Right hindlimb (tissue), 1 donor: ENCODE data around the gene ACACA.

Experiments used
- DNase-seq: peaks from one replicate; pipeline ENCODE4 v3.0.0-alpha.2; 2018

Gene ACACA

GRCh38 chr17:37340804-37341203 lies 65.8 kb downstream of the ACACA start:
- no peak for DNase-seq

- DNase-seq, result no peak
These were observed 67.3 kb downstream of the ACACA start for GRCh38 chr17:37339321-37339720.

DNA sequence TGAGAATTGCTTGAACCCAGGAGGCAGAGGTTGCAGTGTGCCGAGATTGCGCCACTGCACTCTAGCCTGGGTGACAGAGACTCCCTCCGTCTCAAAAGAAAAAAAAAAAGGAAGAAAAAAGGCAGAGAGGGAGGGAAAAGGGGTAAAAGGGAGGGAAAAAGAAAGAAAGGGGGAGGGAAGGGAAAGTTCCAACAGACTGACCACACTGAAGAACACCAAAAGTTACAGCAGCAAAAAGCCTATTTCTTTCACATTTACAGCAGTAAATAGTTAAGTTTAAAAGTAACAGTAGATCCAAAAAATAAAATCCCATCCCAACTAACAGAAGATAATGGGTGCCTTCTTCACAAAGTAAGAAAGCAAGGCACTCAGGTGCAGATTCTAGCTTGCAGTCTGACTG lies 67.8 kb downstream of the ACACA start:
- no peak for DNase-seq

GRCh38 chr17:37327341-37328090 lies 79.1 kb downstream of the ACACA start:
- no peak for DNase-seq

DNA sequence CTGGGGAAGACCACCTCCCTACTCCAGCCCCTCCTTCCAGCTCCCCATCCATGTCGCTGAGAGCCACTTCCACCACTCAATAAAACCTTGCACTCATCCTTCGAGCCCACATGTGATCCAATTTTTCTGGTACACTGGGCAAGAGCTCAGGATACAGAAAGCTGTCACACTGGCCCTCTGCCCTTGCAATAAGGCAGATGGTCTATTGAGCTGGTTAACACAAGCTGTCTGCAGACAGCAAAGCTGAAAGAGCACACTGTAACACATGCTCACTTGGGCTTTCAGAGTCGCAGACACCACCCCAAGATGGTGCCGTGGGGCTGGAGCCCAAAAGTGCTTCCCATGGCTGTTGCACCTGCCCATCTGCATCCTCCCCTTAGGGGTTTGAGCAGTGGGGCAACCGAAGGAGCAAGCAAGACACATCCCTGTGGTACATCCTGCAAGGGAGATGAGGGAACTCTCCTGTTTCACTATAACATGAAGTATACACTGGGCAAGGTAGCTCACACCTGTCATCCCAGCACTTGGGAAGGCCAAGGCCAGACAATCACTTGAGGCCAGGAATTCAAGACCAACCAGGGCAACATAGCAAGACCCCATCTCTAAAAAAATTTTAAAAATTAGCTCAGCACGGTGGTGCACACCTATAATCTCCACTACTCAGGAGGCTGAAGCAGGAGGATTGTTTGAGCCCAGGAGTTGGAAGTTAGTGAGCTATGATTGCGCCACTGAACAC lies 83.6 kb downstream of the ACACA start:
- no peak for DNase-seq

DNA sequence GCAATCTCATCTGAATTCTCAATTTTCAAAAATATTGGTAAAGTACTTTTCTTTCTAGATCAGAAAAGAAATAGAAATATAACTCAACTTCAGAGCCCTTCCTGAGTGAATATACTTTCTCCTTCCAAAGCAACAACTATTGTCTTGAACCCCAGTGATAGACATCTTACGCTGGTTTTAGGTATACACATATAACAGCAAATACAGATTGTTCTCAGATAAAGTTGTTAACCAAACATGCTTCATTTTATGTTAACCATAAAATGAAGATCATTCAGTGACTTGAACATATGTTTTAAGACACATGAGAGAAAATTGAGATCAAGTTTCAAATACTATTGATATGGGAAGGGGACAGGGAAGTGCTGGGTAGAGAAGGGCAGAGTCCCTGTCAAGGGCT lies 84.5 kb downstream of the ACACA start:
- no peak for DNase-seq

DNA sequence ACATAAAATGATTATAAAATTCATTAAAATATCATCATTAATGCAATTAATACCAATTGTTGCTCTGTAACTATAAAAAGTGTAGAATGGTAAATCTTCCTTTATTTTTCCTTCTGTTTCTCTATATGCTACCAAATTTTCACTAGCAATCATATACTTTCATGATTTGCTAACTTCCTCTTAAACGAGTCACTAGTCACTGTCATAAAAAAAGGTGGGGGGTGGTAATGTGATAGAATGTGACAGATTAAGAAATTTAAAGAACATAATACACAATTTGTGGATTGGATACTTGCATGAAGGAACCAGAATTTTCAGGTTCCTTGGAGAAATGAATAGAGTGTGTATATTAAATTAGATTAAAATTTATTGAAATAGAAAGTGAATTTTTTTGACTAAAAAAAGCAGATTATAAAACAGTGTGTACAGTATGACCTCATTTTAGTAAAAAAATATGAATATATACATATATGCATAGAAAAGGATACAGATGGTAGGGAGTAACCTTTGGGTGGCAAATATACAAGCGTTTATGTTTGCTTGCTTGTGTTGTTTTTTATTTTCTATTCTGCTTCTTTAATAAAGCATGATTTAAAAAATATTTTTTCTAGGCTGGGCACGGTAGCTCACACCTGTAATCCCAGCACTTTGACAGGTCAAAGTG lies 87.6 kb downstream of the ACACA start:
- DNase-seq, result no peak

GRCh38 chr17:37317867-37318266 lies 88.8 kb downstream of the ACACA start:
- DNase-seq, result no peak

DNA sequence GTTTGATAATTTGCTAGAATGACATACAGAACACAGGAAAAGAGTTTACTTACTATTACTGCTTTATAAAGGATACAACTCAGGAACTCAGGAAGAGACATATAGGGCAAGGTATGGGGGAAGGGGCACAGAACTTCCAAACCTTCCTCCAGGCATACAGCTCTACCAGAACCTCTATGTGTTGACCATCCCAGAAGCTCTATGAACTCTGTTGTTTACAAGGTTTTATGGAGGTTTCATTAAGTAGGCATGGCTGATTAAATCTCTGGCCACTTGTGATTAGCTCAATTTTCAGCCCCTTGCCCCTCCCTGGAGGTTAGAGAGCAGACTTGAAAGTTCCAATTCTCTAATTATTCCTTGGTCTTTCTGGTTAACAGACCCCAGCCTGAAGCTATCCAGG lies 91.0 kb downstream of the ACACA start:
- DNase-seq, result no peak

- DNase-seq, result no peak
These were observed 94.3 kb downstream of the ACACA start for GRCh38 chr17:37312137-37312923.

- no peak for DNase-seq
These were observed 95.7 kb downstream of the ACACA start for GRCh38 chr17:37310940-37311339.

DNA sequence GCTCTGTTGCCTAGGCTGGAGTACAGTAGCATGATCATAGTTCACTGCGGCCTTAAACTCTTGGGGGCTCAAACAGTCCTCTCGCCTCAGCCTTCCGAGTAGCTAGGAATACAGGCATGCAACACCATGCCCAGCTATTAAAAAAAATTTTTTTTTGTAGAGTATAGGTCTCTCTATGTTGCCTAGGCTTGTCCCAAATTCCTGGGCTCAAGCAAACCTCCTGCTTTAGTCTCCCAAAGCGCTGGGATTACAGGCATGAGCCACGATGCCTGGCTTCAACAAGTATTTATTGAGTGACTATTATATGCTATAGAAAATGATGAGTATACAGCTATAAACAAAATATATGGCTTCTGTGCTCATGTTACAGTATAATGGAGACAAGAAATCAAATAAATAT lies 97.6 kb downstream of the ACACA start:
- no peak for DNase-seq

- no peak for DNase-seq
These were observed 101.2 kb downstream of the ACACA start for GRCh38 chr17:37305406-37305905.

- DNase-seq, result no peak
These were observed 105.3 kb downstream of the ACACA start for GRCh38 chr17:37301288-37301687.

DNA sequence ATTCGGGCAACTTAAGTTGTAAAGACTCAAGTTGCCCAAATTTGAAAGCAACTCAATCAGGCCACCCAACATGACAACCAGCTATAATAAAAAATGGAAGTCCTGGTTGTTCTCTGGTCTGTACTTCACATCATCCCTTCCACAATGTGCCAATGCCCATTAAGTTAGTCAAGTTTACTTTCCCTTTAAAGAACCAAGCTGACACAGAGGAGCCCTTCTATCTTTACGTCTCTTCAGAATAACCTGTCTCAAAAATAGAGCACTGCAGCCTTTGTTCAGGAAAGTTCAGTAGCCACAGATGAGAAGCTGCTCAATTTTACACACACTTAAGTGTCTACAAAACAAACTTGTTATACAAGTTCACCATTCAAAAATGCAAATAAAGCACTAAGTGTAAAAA lies 106.0 kb downstream of the ACACA start:
- no peak for DNase-seq

DNA sequence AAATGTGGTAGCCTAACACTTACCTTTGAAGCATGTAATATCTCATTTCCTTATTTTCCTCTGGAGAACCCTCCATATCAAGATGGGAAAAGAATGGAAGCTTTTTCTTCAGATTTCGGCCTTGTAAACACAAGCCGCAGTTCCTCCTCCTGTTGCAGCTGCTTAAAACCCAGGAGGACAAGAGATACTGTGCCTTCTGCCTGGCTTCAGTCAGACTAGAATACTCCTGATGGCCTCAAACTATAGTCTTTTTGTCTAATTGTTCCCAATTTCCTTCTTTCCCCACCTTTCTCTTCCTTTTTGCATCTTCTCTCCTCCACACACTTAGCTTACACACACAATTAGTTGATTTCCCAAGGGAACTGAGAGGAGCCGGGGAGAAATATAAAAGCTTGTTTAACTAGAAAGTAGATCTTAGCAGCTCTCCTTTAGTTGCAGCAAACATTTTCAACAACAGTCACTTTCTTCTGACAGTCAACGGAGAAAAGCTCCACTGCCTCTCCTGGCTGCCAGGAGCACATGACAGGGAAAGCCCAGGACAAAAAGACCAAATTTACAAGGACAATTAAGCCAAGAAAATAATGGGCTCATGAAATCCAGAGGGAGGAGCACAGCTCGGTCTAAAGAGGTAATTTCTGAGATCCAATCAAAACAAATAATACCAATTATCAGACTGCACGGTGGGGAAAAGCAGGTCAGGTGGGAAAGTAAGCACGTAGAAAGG lies 107.2 kb downstream of the ACACA start:
- DNase-seq, result no peak

- DNase-seq, result no peak
These were observed 110.7 kb downstream of the ACACA start for GRCh38 chr17:37295888-37296287.

DNA sequence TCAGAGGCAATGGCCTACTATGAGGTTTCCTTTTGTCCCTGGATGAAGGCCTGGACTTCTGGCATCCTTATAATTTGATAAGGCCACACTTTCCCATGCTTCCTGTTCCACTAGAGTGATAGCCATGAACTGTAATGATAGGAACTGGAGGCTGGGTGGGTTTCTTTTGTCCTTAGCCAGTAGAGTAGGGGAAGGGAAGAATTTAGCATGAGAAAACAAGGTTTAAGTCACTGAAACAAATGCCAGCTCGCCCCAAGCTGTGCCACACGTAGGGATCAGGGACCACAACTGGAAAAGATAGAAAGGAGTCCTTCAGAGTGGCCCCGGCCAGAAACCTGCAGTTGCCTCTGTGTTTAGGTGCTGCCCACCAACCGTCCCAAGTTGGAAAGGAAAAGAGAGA lies 111.7 kb downstream of the ACACA start:
- DNase-seq, result no peak

GRCh38 chr17:37293770-37294169 lies 112.9 kb downstream of the ACACA start:
- no peak for DNase-seq

- DNase-seq, result no peak
These were observed 114.1 kb downstream of the ACACA start for GRCh38 chr17:37292429-37293139.

- no peak for DNase-seq
These were observed 115.3 kb downstream of the ACACA start for GRCh38 chr17:37291351-37291750.

DNA sequence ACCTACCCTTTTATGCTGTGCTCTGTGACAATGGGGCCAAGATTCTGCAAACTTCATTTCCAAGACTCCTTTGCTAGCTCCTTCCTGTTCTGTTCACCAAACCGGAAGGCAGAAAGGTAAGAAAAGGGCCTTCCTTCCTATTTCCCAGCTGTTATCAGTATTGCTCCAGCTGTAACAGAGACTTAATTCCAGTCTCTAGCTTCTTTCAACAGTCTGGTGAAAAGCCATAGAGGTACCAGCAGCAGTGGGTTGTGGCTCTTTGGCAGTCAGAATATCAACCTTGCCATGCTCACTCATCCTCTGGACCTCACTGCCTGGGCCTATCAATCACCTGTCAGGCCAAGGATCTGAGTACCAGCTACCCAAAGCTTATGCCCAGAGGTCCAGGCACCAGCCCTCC lies 120.2 kb downstream of the ACACA start:
- no peak for DNase-seq
